ENCODE results near the gene ZNF283. TPM values are rescaled to one million over a fixed set of nuclear protein-coding genes. Genes with fewer than 3 reads are reported as not detected.

ZNF283 gene
- total RNA-seq, 6 experiments from 2014 or later, result 1.7 to 4.0 (median 2.2) TPM

DNA sequence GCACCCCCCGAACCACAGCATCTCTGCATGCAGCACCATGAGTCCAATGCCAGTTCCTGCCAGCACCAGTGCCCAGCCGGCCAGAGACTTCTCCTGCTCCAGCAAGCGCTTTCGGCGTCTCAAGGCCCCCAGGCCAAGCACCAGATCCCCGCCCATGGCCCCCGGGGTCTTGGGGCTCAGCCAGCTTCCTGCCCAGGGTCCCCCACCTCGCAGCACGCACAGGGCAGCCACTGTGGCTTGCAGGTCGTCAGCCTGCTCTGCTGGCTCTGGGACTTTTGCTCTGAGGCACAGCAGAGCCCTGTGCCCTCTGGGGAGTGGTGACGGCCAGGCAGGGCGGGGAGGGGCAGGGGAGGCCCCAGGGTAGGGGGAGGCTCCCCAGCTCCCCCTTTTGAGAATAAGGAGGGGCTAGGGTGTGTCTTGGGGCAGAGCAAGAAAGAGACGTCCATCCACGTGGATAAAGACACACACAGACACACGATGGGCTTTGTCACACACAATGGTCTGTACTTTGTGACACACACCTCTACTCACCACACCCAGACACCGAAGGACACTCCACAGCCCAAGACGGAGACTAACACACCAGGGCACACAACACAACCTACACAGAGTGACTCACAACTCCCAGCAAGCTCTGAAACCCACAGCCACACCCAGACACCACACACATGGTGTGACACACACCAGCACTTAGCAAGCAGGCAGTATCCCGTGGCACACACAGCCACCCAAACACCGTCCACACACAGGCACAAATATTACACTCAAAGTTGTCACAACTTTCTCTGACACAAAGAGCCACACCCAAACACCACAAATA lies 46.2 kb upstream of the ZNF283 start, which contains the start of gene KCNN4:
TSS of gene KCNN4 (minus strand) at position 268 of the 820 bp plus-strand sequence. CDS start at position 156, 112 bp downstream.
- no peak for DNase-seq
- Histone ChIP-seq H3K4me3 (no peak within 1 kb of the TSS), H3K4me1 (no peaks in the 10 kb centered on the region), H3K9me3 (no peaks in the 10 kb centered on the region), H3K36me3 (no peaks in the 10 kb centered on the region), H3K27me3 (no peaks in the 10 kb centered on the region), H3K27ac (no peak within 1 kb of the TSS)
- intact Hi-C loops (cut with DNase I), result loop anchor here in 1 of 2 donors (5.0 kb wide), 1 partner anchor 34 kb away; no protein-coding TSS in a partner anchor
- 29% methylated on average over 10 of the region's 19 CpGs for WGBS (ENCODE audit: insufficient coverage, low coverage, low lambda C conversion rate, missing lambda C conversion rate)
- peak in 1 of 4 donors; percentile 22 for ATAC-seq
- no peak for TF ChIP-seq CTCF (IDR thresholded peaks at IDR 0.05)
- no peak for TF ChIP-seq POLR2A (IDR thresholded peaks at IDR 0.05)

DNA sequence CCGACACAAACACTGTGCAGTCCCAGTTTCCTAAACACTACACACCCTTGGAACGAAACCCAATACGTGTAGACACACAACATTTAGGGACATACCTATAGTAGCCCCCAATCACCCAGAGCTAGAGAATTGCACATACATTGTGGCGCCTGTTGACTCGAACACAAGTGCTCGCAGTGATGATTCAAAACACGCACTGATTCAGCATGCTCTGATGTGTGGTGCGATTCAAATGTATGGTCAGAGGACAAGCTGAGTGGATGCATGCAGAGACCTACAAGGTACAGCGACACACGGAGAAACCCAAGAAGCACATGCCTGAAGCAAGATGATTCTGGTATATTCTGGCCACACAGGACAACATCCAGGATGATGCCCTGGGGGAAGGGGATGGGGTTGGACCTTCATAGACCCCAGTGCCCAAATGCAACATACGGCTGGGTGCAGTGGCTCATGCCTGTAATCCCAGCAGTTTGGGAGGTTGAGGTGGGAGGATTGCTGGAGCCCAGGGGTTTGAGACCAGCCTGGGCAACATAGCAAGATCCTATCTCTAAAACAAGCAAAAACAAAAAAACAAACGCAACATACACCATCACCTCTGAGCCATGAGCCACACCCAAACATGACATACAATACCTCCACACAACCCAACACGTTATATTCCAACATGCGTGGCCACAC lies 45.4 kb upstream of the ZNF283 start:
- Histone ChIP-seq H3K4me3 (no peak overlapping the region), H3K27me3 (no peaks in the 10 kb centered on the region), H3K9me3 (no peaks in the 10 kb centered on the region), H3K36me3 (no peaks in the 10 kb centered on the region), H3K4me1 (no peaks in the 10 kb centered on the region), H3K27ac (no peak overlapping the region)
- no peak for TF ChIP-seq CTCF (IDR thresholded peaks at IDR 0.05)
- DNase-seq, result no peak
- intact Hi-C loops (cut with DNase I), result loop anchor here in 1 of 2 donors (5.0 kb wide), 1 partner anchor 34 kb away; no protein-coding TSS in a partner anchor
- 48% methylated on average over 10 of the region's 14 CpGs for WGBS (ENCODE audit: insufficient coverage, low coverage, low lambda C conversion rate, missing lambda C conversion rate)
- no peak for ATAC-seq

GRCh38 chr19:43782311-43782660 lies 44.8 kb upstream of the ZNF283 start:
- H3K27ac ChIP-seq, result no peak overlapping the region
- no peak for DNase-seq
- H3K27me3 ChIP-seq, result no peaks in the 10 kb centered on the region
- H3K9me3 ChIP-seq, result no peaks in the 10 kb centered on the region
- no peak for ATAC-seq
- WGBS (ENCODE audit: insufficient coverage, low coverage, low lambda C conversion rate, missing lambda C conversion rate), result 24% methylated on average over 4 of the region's 8 CpGs
- no peaks in the 10 kb centered on the region for H3K4me1 ChIP-seq
- H3K36me3 ChIP-seq, result no peaks in the 10 kb centered on the region
- no peak for TF ChIP-seq POLR2A (IDR thresholded peaks at IDR 0.05)
- TF ChIP-seq CTCF (IDR thresholded peaks at IDR 0.05), result no peak
- intact Hi-C loops (cut with DNase I), result loop anchor here in 1 of 2 donors (5.0 kb wide), 1 partner anchor 35 kb away; no protein-coding TSS in a partner anchor
- no peak overlapping the region for H3K4me3 ChIP-seq

DNA sequence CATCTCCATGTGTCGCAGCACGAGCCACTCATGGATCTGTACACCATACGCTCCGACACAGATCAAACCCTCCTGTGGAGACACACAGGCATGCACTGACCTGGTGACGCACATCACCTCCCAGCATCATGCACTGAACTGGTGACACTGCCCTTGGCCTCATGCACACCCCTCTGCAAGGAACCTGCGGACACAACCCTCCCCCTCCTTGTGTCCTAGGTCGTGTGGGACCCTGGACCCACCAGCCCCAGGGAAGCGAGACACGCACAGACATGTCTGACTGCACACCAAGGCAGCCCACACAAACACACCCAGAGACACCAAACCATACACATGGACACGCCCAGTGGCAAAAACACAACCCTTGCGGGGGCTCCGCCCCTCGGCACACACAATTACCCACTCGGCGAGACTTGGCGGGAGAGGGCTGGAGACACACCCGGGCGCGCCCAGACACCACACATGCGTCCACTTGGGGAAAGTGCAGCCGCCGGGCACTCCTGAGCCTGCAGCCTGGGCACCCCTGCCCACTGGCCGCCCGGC lies 44.4 kb upstream of the ZNF283 start:
- WGBS (ENCODE audit: insufficient coverage, low coverage, low lambda C conversion rate, missing lambda C conversion rate), result no CpG with 5 or more reads among the region's 24 CpGs
- ATAC-seq (no peak), DNase-seq (no peak)
- Histone ChIP-seq H3K4me1 (no peaks in the 10 kb centered on the region), H3K27me3 (no peaks in the 10 kb centered on the region), H3K36me3 (no peaks in the 10 kb centered on the region), H3K4me3 (no peak overlapping the region), H3K27ac (no peak overlapping the region), H3K9me3 (no peaks in the 10 kb centered on the region)
- TF ChIP-seq POLR2A (IDR thresholded peaks at IDR 0.05) (no peak), CTCF (IDR thresholded peaks at IDR 0.05) (no peak)
- intact Hi-C loops (cut with DNase I), result loop anchor here in 1 of 2 donors (5.0 kb wide), 1 partner anchor 35 kb away; no protein-coding TSS in a partner anchor
